C4-2B (cell line): ENCODE results near the gene KNG1.

Source experiments
- CTCF ChIP-seq: fragments of 450-650 bp; conservative IDR thresholded peaks from 2 replicates; pipeline ENCODE4 v1.5.1; 2017; ENCODE audit warnings: mild to moderate bottlenecking
- ZFX ChIP-seq: fragments of 450-650 bp; IDR thresholded peaks from 2 replicates; pipeline ENCODE4 v1.6.1; 2017

- TF ChIP-seq CTCF = no peak
- TF ChIP-seq ZFX = no peak
Measured at GRCh38 chr3:186682812-186683211, 34.3 kb upstream of the KNG1 start.
